GM12878 (cell line): ENCODE data around the gene SSBP3. TPM values are rescaled to one million over a fixed set of nuclear protein-coding genes. Genes with fewer than 3 reads are reported as not detected.

Experiments used
- ATAC-seq: fragments of 200-7000 bp; cut with Tn5 transposase; 3 replicates; pipeline ENCODE4 v1.9.1; 2020; ENCODE audit warnings: mild to moderate bottlenecking, moderate library complexity
- BruUV-seq: library from RNA; stranded (reverse); fragments of 400-500 nt; replicated peaks from 2 replicates; lab custom pipeline; 2021; lab: Mats Ljungman, UMichigan
- CTCF ChIA-PET: fragments of 300-600 bp; sonication (Branson Sonifier 250); formaldehyde crosslinking; extraction: SDS; loops from one replicate; lab custom pipeline; 2021; ENCODE audit warnings: inconsistent platforms; lab: Yijun Ruan, JAX
- POLR2A ChIA-PET: fragments of 350-600 bp; formaldehyde crosslinking; extraction: SDS; loops from one replicate; lab custom pipeline; 2021; ENCODE audit warnings: inconsistent platforms; lab: Charles Lee
- RAD21 ChIA-PET: fragments of 300-600 bp; sonication (Branson Sonifier 250); formaldehyde crosslinking; loops from one replicate; lab custom pipeline; 2023; ENCODE audit warnings: antibody characterized with exemption; ENCODE audit not compliant: unreplicated experiment; lab: Charles Lee
- SMC1A ChIA-PET: fragments of 300-600 bp; sonication (Branson Sonifier 250); formaldehyde crosslinking; loops from one replicate; lab custom pipeline; 2023; ENCODE audit not compliant: unreplicated experiment, uncharacterized antibody; lab: Charles Lee
- DNase-seq: peaks from one replicate; pipeline ENCODE4 v3.0.0-alpha.2; 2011; ENCODE audit warnings: low read depth, low spot score
- FAIRE-seq: peaks from 3 replicates; lab custom pipeline; 2011; peaks lifted over from hg19 to GRCh38; lab: Jason Lieb, UNC
- H2AFZ ChIP-seq: 2 replicates; pipeline ENCODE4 v1.6.0; 2011; ENCODE audit warnings: low read depth, low read length, control low read depth; ENCODE audit not compliant: control insufficient read depth
- H3K27ac ChIP-seq: 2 replicates; pipeline ENCODE4 v1.5.1; 2011; ENCODE audit warnings: control low read depth; ENCODE audit not compliant: control insufficient read depth, insufficient read depth
- H3K27me3 ChIP-seq, 2 experiments: replicated peaks in 1 of 2; 2 replicates each; pipeline versions ENCODE4 v1.6.0 to v1.6.1; 2011; ENCODE audit warnings: low read length in 1 of 2; ENCODE audit not compliant: control insufficient read depth in 2 of 2, insufficient read depth in 2 of 2
- H3K36me3 ChIP-seq, 2 experiments: 2 replicates each; pipeline ENCODE4 v1.5.1; 2011; ENCODE audit warnings: low read length in 1 of 2; ENCODE audit not compliant: control insufficient read depth in 2 of 2, insufficient read depth in 2 of 2
- H3K4me1 ChIP-seq: 2 replicates; pipeline ENCODE4 v1.6.1; 2011; ENCODE audit warnings: mild to moderate bottlenecking, low read length, moderate library complexity, mixed read lengths; ENCODE audit not compliant: control insufficient read depth, insufficient read depth
- H3K4me2 ChIP-seq: 2 replicates; pipeline ENCODE4 v1.6.0; 2011; ENCODE audit warnings: control low read depth; ENCODE audit not compliant: control insufficient read depth, insufficient read depth
- H3K4me3 ChIP-seq: fragments of 200-600 bp; sonication (generic); 2 replicates; pipeline ENCODE4 v1.5.1; 2016
- H3K79me2 ChIP-seq: 2 replicates; pipeline ENCODE4 v1.6.0; 2011; ENCODE audit warnings: low read length; ENCODE audit not compliant: control insufficient read depth, insufficient read depth
- H3K9ac ChIP-seq: 2 replicates; pipeline ENCODE4 v1.8.0; 2011; ENCODE audit warnings: low read length, control low read depth, mixed read lengths; ENCODE audit not compliant: control insufficient read depth, insufficient read depth
- H3K9me3 ChIP-seq: replicated peaks from 3 replicates; pipeline ENCODE4 v1.5.1; 2011; ENCODE audit warnings: mild to moderate bottlenecking, low read length; ENCODE audit not compliant: control insufficient read depth, insufficient read depth
- H4K20me1 ChIP-seq: 2 replicates; pipeline ENCODE4 v1.6.0; 2011; ENCODE audit not compliant: control insufficient read depth, insufficient read depth
- IKZF1 ChIP-seq: fragments of 450-650 bp; conservative IDR thresholded peaks from 2 replicates; pipeline ENCODE4 v1.6.1; 2017; ENCODE audit warnings: antibody characterized with exemption, mild to moderate bottlenecking
- JUNB ChIP-seq: IDR thresholded peaks from 2 replicates; pipeline ENCODE4 v1.6.1; 2016; ENCODE audit warnings: antibody characterized with exemption, mild to moderate bottlenecking
- KDM1A ChIP-seq: fragments of 200-600 bp; sonication (generic); IDR thresholded peaks from 2 replicates; pipeline ENCODE4 v1.6.1; 2016; ENCODE audit warnings: borderline replicate concordance
- NBN ChIP-seq: fragments of 450-650 bp; IDR thresholded peaks from 2 replicates; pipeline ENCODE4 v1.6.1; 2016
- NFYB ChIP-seq: IDR thresholded peaks from 2 replicates; pipeline ENCODE4 v1.6.1; 2011; ENCODE audit warnings: low read depth, mild to moderate bottlenecking, low read length, improper control_type of control experiment, moderate library complexity; ENCODE audit not compliant: insufficient read depth
- PAX8 ChIP-seq: fragments of 450-650 bp; IDR thresholded peaks from 2 replicates; pipeline ENCODE4 v1.6.1; 2017; ENCODE audit warnings: mild to moderate bottlenecking, moderate library complexity
- RB1 ChIP-seq: fragments of 450-650 bp; formaldehyde crosslinking; IDR thresholded peaks from 2 replicates; pipeline ENCODE4 v1.6.1; 2017; ENCODE audit warnings: mild to moderate bottlenecking, borderline replicate concordance
- WGBS: methylation state at CpG from one replicate; pipeline ENCODE4 v1.1.6; 2016; ENCODE audit warnings: low lambda C conversion rate; ENCODE audit not compliant: insufficient replicate concordance, insufficient coverage; ENCODE audit errors: missing lambda C conversion rate; 5-methylcytosine and 5-hydroxymethylcytosine counted together
- in situ Hi-C: fragments of 300-500 bp; cut with MboI; formaldehyde crosslinking; loops from 9 replicates; pipeline ENCODE4 v1.14.3; 2018; ENCODE audit warnings: mixed read lengths
- intact Hi-C: fragments of 100-400 bp; cut with micrococcal nuclease; formaldehyde crosslinking; loops from one replicate; pipeline ENCODE4 v1.14.2; 2022; ENCODE audit not compliant: unreplicated experiment
- polyA plus RNA-seq, 11 experiments: library from polyadenylated mRNA; depleted of rRNA in 4 of 11; unstranded in 6 of 11; stranded (reverse) in 5 of 11; fragments of >200 nt; fragmentation: Nextera tagmentation in 4 of 11; fragmentation: Illumina TruSeq in 1 of 11; extraction: Ambion mirVana in 4 of 11; extraction: Trizol in 1 of 11; gene quantifications; 1 replicate in 1 of 11; 2 replicates in 10 of 11; pipeline versions ENCODE4 v1.2.1 to v1.2.3, GENCODE V29; 2011 to 2016; ENCODE audit warnings: inconsistent platforms in 2 of 11, missing spikeins in 2 of 11, low read depth in 1 of 11
- total RNA-seq, 4 experiments: library from RNA; depleted of rRNA in 3 of 4; stranded (reverse); fragments of >200 nt in 3 of 4; fragmentation: Illumina TruSeq in 1 of 4; extraction: Trizol in 1 of 4; gene quantifications; 2 replicates each; pipeline versions ENCODE4 v1.2.1 to v1.2.3, GENCODE V29; 2013 to 2021
- TF ChIP-seq, protein P1 (sequence below): IDR thresholded peaks from 2 replicates; pipeline ENCODE4 v1.6.1; 2011; ENCODE audit warnings: low read depth, mild to moderate bottlenecking, low read length, moderate library complexity, borderline replicate concordance; ENCODE audit errors: extremely low read depth
- TF ChIP-seq, protein P2 (sequence below): fragments of 450-650 bp; IDR thresholded peaks from 2 replicates; pipeline ENCODE4 v1.6.1; 2018; ENCODE audit warnings: borderline replicate concordance, mild to moderate bottlenecking; ENCODE audit not compliant: partially characterized antibody

Gene SSBP3
- total and polyA plus RNA-seq, 10 of the 15 experiments (the other 5 are each of a cell fraction or from before 2014, with no cell fraction given) = 4.1 to 51.7 (median 17.1) TPM

DNA sequence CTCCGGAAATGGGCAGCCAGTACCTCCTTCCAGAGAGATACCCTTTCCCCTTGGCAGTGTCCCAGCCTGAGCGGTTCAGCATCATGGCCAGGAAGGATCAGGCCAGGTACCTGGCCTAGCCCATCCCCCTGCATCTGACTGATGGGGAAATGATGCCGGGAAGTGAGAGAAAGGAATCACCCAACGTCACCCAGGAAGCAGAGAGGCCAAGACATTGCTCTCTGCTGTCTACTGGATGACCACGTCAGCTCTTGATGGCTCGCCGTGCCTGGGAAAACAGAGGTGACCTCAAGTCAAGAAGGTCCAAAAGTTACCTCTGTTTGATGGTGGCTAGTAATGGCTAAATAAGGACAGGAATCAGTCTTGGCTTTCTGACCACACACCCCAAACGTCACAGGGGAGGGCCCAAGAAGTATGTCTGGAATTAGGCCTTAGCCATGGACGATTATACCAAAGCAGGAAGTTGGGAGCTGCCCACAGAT lies 127.2 kb downstream of the SSBP3 start (continued):
- TF ChIP-seq KDM1A (no peak), JUNB (no peak), NBN (no peak), IKZF1 (no peak)
- TF ChIP-seq, protein P1, sequence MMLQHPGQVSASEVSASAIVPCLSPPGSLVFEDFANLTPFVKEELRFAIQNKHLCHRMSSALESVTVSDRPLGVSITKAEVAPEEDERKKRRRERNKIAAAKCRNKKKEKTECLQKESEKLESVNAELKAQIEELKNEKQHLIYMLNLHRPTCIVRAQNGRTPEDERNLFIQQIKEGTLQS = no peak

DNA sequence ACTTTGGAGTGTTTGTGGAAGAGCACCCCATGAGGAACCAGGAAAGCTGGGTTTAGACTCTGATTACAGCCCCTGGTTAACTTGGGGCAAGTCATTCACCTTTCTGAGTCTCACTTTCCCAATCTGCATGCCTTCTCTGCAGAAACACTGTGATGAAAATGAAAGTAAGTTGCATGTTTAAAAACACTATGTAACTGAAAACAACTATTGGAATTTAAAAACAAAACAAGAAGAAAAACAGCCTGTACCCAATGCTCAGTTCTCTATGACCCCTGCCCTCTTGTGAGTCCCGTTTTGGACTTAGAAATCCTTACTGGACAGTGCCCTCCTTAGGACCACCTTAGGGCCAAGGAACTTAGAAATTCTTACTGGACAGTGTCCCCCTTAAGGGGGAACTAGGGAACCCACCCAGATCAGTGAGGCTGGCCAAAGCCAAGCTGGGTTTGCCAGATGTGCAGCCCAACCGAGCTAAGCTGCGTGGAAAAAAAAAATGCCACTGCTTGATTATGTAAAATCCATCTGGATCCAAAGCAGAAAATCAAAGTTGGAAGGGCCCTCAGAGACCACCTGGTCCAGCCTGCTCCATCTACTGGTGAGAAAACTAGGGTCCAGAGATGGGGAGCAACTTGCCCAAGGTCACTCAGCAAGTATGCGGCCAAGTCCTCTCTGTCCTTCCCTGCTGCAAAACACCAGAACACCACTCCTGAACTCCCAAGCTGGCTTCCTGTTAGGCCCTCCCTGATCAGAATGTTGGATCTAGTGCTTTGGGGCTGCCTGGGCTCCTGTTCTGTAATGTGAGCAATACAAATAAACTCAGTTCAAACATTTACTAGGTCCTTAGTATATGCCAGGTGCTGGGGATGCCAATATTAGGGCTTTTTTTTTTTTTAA lies 128.5 kb downstream of the SSBP3 start:
- H3K79me2 ChIP-seq = no peaks in the 10 kb centered on the region
- intact Hi-C loops = no loop called here
- SMC1A ChIA-PET = no interaction called here
- DNase-seq = peak; percentile 19
- H3K4me1 ChIP-seq = peaks cover 10% of the 10 kb centered on the region
- ATAC-seq = peak; percentile 27
- peak; percentile 81 for FAIRE-seq
- H3K9me3 ChIP-seq = no peaks in the 10 kb centered on the region
- RAD21 ChIA-PET = no interaction called here
- H3K9ac ChIP-seq = no peak overlapping the region
- WGBS = 91% methylated on average over 4 of the region's 4 CpGs
- H3K4me2 ChIP-seq = peak overlapping the region; percentile 61
- no peak overlapping the region for H3K4me3 ChIP-seq
- H3K27ac ChIP-seq = peak overlapping the region; percentile 60
- CTCF ChIA-PET = no interaction called here
- POLR2A ChIA-PET = no interaction called here
- BruUV-seq = no TSS peak
- in situ Hi-C loops = no loop called here
- no peaks in the 10 kb centered on the region for H3K27me3 ChIP-seq
- TF ChIP-seq PAX8 = no peak
- no peak for TF ChIP-seq RB1
- no peak for TF ChIP-seq NFYB
- TF ChIP-seq, protein P2, sequence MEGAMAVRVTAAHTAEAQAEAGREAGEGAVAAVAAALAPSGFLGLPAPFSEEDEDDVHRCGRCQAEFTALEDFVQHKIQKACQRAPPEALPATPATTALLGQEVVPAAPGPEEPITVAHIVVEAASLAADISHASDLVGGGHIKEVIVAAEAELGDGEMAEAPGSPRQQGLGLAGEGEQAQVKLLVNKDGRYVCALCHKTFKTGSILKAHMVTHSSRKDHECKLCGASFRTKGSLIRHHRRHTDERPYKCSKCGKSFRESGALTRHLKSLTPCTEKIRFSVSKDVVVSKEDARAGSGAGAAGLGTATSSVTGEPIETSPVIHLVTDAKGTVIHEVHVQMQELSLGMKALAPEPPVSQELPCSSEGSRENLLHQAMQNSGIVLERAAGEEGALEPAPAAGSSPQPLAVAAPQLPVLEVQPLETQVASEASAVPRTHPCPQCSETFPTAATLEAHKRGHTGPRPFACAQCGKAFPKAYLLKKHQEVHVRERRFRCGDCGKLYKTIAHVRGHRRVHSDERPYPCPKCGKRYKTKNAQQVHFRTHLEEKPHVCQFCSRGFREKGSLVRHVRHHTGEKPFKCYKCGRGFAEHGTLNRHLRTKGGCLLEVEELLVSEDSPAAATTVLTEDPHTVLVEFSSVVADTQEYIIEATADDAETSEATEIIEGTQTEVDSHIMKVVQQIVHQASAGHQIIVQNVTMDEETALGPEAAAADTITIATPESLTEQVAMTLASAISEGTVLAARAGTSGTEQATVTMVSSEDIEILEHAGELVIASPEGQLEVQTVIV = no peak
- TF ChIP-seq IKZF1 = no peak
- H2AFZ ChIP-seq = no peak overlapping the region
- no peaks in the 10 kb centered on the region for H4K20me1 ChIP-seq
- H3K36me3 ChIP-seq = peaks cover 2 to 9% of the 10 kb centered on the region in 2 experiments; a peak in 3 of 4 replicates
